ENCODE data around the gene RASAL1.

GRCh38 chr12:113099764-113100163 is 35.8 kb downstream of the RASAL1 start:
- TF ChIP-seq, protein P1, sequence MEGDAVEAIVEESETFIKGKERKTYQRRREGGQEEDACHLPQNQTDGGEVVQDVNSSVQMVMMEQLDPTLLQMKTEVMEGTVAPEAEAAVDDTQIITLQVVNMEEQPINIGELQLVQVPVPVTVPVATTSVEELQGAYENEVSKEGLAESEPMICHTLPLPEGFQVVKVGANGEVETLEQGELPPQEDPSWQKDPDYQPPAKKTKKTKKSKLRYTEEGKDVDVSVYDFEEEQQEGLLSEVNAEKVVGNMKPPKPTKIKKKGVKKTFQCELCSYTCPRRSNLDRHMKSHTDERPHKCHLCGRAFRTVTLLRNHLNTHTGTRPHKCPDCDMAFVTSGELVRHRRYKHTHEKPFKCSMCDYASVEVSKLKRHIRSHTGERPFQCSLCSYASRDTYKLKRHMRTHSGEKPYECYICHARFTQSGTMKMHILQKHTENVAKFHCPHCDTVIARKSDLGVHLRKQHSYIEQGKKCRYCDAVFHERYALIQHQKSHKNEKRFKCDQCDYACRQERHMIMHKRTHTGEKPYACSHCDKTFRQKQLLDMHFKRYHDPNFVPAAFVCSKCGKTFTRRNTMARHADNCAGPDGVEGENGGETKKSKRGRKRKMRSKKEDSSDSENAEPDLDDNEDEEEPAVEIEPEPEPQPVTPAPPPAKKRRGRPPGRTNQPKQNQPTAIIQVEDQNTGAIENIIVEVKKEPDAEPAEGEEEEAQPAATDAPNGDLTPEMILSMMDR (IDR thresholded peaks at IDR 0.05), result no peak
- no peak for TF ChIP-seq POLR2A (IDR thresholded peaks at IDR 0.05)

Measured in Peyer's patch (tissue), 4 donors.